ENCODE data around the gene SUCO. TPM values are rescaled to one million over a fixed set of nuclear protein-coding genes. Genes with fewer than 3 reads are reported as not detected.

Gene SUCO
- total RNA-seq, 4 donors from 2014 or later: 27.7 to 63.2 (median 42.9) TPM

DNA sequence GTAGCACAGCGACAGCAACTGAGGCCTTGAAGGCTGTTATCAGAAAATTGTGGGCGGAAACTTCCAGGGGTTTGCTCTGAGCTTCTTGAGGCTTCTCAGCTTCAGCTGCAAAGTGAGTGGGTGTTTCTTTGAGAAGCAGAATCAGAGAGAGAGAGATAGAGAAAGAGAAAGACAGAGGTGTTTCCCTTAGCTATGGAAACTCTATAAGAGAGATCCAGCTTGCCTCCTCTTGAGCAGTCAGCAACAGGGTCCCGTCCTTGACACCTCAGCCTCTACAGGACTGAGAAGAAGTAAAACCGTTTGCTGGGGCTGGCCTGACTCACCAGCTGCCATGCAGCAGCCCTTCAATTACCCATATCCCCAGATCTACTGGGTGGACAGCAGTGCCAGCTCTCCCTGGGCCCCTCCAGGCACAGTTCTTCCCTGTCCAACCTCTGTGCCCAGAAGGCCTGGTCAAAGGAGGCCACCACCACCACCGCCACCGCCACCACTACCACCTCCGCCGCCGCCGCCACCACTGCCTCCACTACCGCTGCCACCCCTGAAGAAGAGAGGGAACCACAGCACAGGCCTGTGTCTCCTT, 126.0 kb downstream of the SUCO start, which contains the start of gene FASLG:
Gene FASLG, plus strand, starts transcription at position 233 of the 583 bp plus-strand sequence. Its CDS starts 99 bp downstream, at position 332.
- Histone ChIP-seq H3K4me3 (peak within 1 kb of the TSS in 2 of 4 donors; percentile 33 to 37), H3K36me3 (no peaks in the 10 kb centered on the region), H3K27ac (peak within 1 kb of the TSS; percentile 35 to 77 (median 58)), H3K9me3 (no peaks in the 10 kb centered on the region), H3K4me1 (no peaks in the 10 kb centered on the region), H3K27me3 (no peaks in the 10 kb centered on the region)
- peak in 1 of 3 donors; percentile 52 for DNase-seq
- TF ChIP-seq POLR2A (IDR thresholded peaks at IDR 0.05): no peak
- TF ChIP-seq, protein P1, sequence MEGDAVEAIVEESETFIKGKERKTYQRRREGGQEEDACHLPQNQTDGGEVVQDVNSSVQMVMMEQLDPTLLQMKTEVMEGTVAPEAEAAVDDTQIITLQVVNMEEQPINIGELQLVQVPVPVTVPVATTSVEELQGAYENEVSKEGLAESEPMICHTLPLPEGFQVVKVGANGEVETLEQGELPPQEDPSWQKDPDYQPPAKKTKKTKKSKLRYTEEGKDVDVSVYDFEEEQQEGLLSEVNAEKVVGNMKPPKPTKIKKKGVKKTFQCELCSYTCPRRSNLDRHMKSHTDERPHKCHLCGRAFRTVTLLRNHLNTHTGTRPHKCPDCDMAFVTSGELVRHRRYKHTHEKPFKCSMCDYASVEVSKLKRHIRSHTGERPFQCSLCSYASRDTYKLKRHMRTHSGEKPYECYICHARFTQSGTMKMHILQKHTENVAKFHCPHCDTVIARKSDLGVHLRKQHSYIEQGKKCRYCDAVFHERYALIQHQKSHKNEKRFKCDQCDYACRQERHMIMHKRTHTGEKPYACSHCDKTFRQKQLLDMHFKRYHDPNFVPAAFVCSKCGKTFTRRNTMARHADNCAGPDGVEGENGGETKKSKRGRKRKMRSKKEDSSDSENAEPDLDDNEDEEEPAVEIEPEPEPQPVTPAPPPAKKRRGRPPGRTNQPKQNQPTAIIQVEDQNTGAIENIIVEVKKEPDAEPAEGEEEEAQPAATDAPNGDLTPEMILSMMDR (IDR thresholded peaks at IDR 0.05): no peak

DNA sequence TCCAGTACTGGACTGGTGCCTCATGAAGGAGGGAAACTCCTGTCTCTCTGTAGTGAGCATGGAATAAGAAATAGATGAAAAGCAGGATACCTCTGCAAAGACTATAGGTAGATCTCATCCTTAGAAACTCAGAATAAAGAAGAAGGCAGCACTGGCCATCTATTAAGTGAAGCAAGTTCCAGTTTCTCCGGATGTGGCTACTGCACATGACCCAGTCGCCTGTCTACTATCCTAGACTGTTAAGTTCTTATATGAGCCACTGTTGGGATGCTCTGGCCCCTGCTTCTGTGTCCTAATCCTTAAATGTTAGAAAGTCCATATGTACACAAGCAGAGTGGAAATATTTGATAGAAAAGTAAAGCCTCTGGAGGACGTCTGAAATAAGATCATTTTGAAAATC, 128.2 kb downstream of the SUCO start:
- Histone ChIP-seq H3K9me3 (no peaks in the 10 kb centered on the region), H3K4me3 (peak overlapping the region in 2 of 4 donors; percentile 5 to 33), H3K27me3 (no peaks in the 10 kb centered on the region), H3K4me1 (no peaks in the 10 kb centered on the region), H3K27ac (peak overlapping the region in 1 of 4 donors; percentile 55), H3K36me3 (no peaks in the 10 kb centered on the region)
- DNase-seq: no peak
- no peak for TF ChIP-seq POLR2A (IDR thresholded peaks at IDR 0.05)
- TF ChIP-seq, protein P1 (IDR thresholded peaks at IDR 0.05): no peak

Small RNA genes lying within 50 kb of the gene (small RNA-seq; reads per million reads assigned to genes)
- gene RNU6-693P: 0 reads per million in 2 donors

Other genes starting within 250 kb of the SUCO start
- gene C1orf105, start 112.5 kb upstream of the SUCO start, total RNA-seq: not detected
- 10 to 100 TPM; 19.0 to 24.5 (median 20.4) TPM for gene PIGC, start 89.1 kb upstream of the SUCO start, total RNA-seq
- gene FASLG, start 126.0 kb downstream of the SUCO start, total RNA-seq: 1 to 10 TPM in 1 of 4 donors, under 1 TPM in 1, not detected in 2; 0.35 to 1.5 TPM